Liver (tissue), 9 donors: Measurements from ENCODE around the gene DHRS9. TPM values are rescaled to one million over a fixed set of nuclear protein-coding genes. Genes with fewer than 3 reads are reported as not detected.

Experiments
- DNase-seq: peaks from one replicate; pipeline ENCODE4 v3.0.0-alpha.2; 2017; ENCODE audit warnings: low spot score
- H3K27ac ChIP-seq, 2 donors: one replicate each; pipeline ENCODE4 v1.7.0; 2013; ENCODE audit warnings: inconsistent platforms in 2 of 2, low read length in 2 of 2, control low read depth in 1 of 2, low read depth in 1 of 2, mild to moderate bottlenecking in 1 of 2
- H3K27me3 ChIP-seq, 4 donors: one replicate each; pipeline versions ENCODE4 v1.6.1 to v1.7.0; 2013; ENCODE audit warnings: low read length in 3 of 4, inconsistent platforms in 1 of 4, mild to moderate bottlenecking in 1 of 4, moderate library complexity in 1 of 4; ENCODE audit not compliant: control insufficient read depth in 4 of 4, insufficient read depth in 4 of 4
- H3K36me3 ChIP-seq, 4 donors: one replicate each; pipeline versions ENCODE4 v1.6.1 to v1.7.0; 2013; ENCODE audit warnings: low read length in 3 of 4, mild to moderate bottlenecking in 3 of 4, low read depth in 1 of 4, moderate library complexity in 1 of 4; ENCODE audit not compliant: control insufficient read depth in 4 of 4, insufficient read depth in 3 of 4
- H3K4me1 ChIP-seq, 4 donors: one replicate each; pipeline versions ENCODE4 v1.6.1 to v1.7.0; 2013; ENCODE audit warnings: low read length in 3 of 4, mild to moderate bottlenecking in 3 of 4, moderate library complexity in 1 of 4; ENCODE audit not compliant: control insufficient read depth in 4 of 4, insufficient read depth in 4 of 4
- H3K4me3 ChIP-seq, 3 donors: one replicate each; pipeline versions ENCODE4 v1.6.1 to v1.7.0; 2013; ENCODE audit warnings: low read length in 3 of 3, control low read depth in 1 of 3, low read depth in 1 of 3, mild to moderate bottlenecking in 1 of 3
- H3K9ac ChIP-seq, 2 donors: one replicate each; pipeline ENCODE4 v1.7.0; 2013; ENCODE audit warnings: low read length in 2 of 2, mild to moderate bottlenecking in 2 of 2, moderate library complexity in 2 of 2, control low read depth in 1 of 2, low read depth in 1 of 2
- H3K9me3 ChIP-seq, 4 donors: one replicate each; pipeline versions ENCODE4 v1.6.1 to v1.7.0; 2013; ENCODE audit warnings: low read length in 3 of 4; ENCODE audit not compliant: control insufficient read depth in 4 of 4
- ATF3 ChIP-seq: IDR thresholded peaks from 2 replicates; pipeline ENCODE4 v1.6.1; 2016; ENCODE audit warnings: antibody characterized with exemption
- CTCF ChIP-seq: fragments of 150-350 bp; IDR thresholded peaks from 2 replicates; pipeline ENCODE4 v1.5.1; 2017; ENCODE audit warnings: improper control_type of control experiment, low read depth, low read length; ENCODE audit not compliant: missing input control
- EGR1 ChIP-seq, 2 donors: IDR thresholded peaks; 2 replicates each; pipeline ENCODE4 v1.6.1; 2016 to 2018; ENCODE audit warnings: antibody characterized with exemption in 2 of 2, low read depth in 2 of 2
- FOXA1 ChIP-seq: IDR thresholded peaks from 2 replicates; pipeline ENCODE4 v1.6.1; 2016; ENCODE audit warnings: antibody characterized with exemption
- FOXA2 ChIP-seq: IDR thresholded peaks from 2 replicates; pipeline ENCODE4 v1.6.1; 2016; ENCODE audit warnings: antibody characterized with exemption
- GABPA ChIP-seq, 2 donors: IDR thresholded peaks in 1 of 2; conservative IDR thresholded peaks in 1 of 2; 2 replicates each; pipeline ENCODE4 v1.6.1; 2016; ENCODE audit warnings: antibody characterized with exemption in 2 of 2, mild to moderate bottlenecking in 1 of 2, moderate library complexity in 1 of 2
- HNF4A ChIP-seq, 2 donors: conservative IDR thresholded peaks; 2 replicates each; pipeline ENCODE4 v1.6.1; 2016; ENCODE audit warnings: antibody characterized with exemption in 2 of 2, mild to moderate bottlenecking in 2 of 2
- HNF4G ChIP-seq: IDR thresholded peaks from 2 replicates; pipeline ENCODE4 v1.6.1; 2016; ENCODE audit warnings: antibody characterized with exemption
- JUND ChIP-seq, 2 donors: IDR thresholded peaks; 2 replicates each; pipeline ENCODE4 v1.6.1; 2016; ENCODE audit warnings: antibody characterized with exemption in 2 of 2
- MAX ChIP-seq: IDR thresholded peaks from 2 replicates; pipeline ENCODE4 v1.6.1; 2016; ENCODE audit warnings: antibody characterized with exemption
- NR2F2 ChIP-seq: IDR thresholded peaks from 2 replicates; pipeline ENCODE4 v1.6.1; 2016; ENCODE audit warnings: antibody characterized with exemption
- RAD21 ChIP-seq, 2 donors: IDR thresholded peaks; 2 replicates each; pipeline ENCODE4 v1.6.1; 2016; ENCODE audit warnings: antibody characterized with exemption in 2 of 2, mild to moderate bottlenecking in 2 of 2
- REST ChIP-seq: IDR thresholded peaks from 2 replicates; pipeline ENCODE4 v1.6.1; 2016; ENCODE audit warnings: antibody characterized with exemption, mild to moderate bottlenecking
- RXRA ChIP-seq, 2 donors: IDR thresholded peaks; 2 replicates each; pipeline ENCODE4 v1.6.1; 2017 to 2018; ENCODE audit warnings: antibody characterized with exemption in 2 of 2, mild to moderate bottlenecking in 1 of 2
- SP1 ChIP-seq: IDR thresholded peaks from 2 replicates; pipeline ENCODE4 v1.6.1; 2018; ENCODE audit warnings: antibody characterized with exemption, mild to moderate bottlenecking
- TAF1 ChIP-seq: conservative IDR thresholded peaks from 2 replicates; pipeline ENCODE4 v1.6.1; 2016; ENCODE audit warnings: antibody characterized with exemption, mild to moderate bottlenecking
- YY1 ChIP-seq: IDR thresholded peaks from 2 replicates; pipeline ENCODE4 v1.6.1; 2016; ENCODE audit warnings: antibody characterized with exemption, mild to moderate bottlenecking
- ZBTB33 ChIP-seq: IDR thresholded peaks from 2 replicates; pipeline ENCODE4 v1.6.1; 2016; ENCODE audit warnings: antibody characterized with exemption
- WGBS: extraction: QIAGEN DNeasy Blood & Tissue Kit; methylation state at CpG from one replicate; pipeline ENCODE4 v1.1.7; 2013; 5-methylcytosine and 5-hydroxymethylcytosine counted together
- polyA plus RNA-seq, 2 donors: library from polyadenylated mRNA; stranded (reverse) in 1 of 2; unstranded in 1 of 2; fragments of 200-250 nt in 1 of 2; fragments of >200 nt in 1 of 2; fragmentation: Nextera tagmentation in 1 of 2; extraction: Ambion mirVana in 1 of 2; gene quantifications; one replicate each; pipeline versions ENCODE4 v1.2.1 to v1.2.3, GENCODE V29; 2013 to 2015
- total RNA-seq, 2 donors: library from RNA; depleted of rRNA; stranded (reverse); fragments of >200 nt; gene quantifications; one replicate each; pipeline ENCODE4 v1.2.3, GENCODE V29; 2014
- donor health status: healthy.
- donor health status: healthy.
- donor health status: healthy.
- donor health status: healthy.
- donor health status: healthy.

DHRS9 gene
- total and polyA plus RNA-seq, 4 donors = 0.25 to 0.93 (median 0.63) TPM

- H3K4me3 ChIP-seq = no peak overlapping the region
- no peak overlapping the region for H3K9ac ChIP-seq
- no peak for DNase-seq
- H3K36me3 ChIP-seq = no peaks in the 10 kb centered on the region
- no peaks in the 10 kb centered on the region for H3K9me3 ChIP-seq
- peak; percentile 36 to 83 for TF ChIP-seq RXRA (IDR thresholded peaks at IDR 0.05)
- TF ChIP-seq NR2F2 = no peak
- TF ChIP-seq TAF1 = no peak
- TF ChIP-seq RAD21 (IDR thresholded peaks at IDR 0.05) = peak in 1 of 2 donors; percentile 23
- TF ChIP-seq SP1 = peak; percentile 57
- peak; percentile 29 to 74 for TF ChIP-seq HNF4A (conservative IDR thresholded peaks at IDR 0.05)
- peak; percentile 18 for TF ChIP-seq ATF3
- 80% methylated on average over 2 of the region's 2 CpGs for WGBS
- H3K27ac ChIP-seq = no peak overlapping the region
- no peaks in the 10 kb centered on the region for H3K27me3 ChIP-seq
- H3K4me1 ChIP-seq = no peaks in the 10 kb centered on the region
Measured at GRCh38 chr2:169038338-169038757, 31.0 kb upstream of the DHRS9 start.

- TF ChIP-seq FOXA1 = no peak
- no peak for TF ChIP-seq TAF1
- no peak for TF ChIP-seq NR2F2
- TF ChIP-seq RXRA (IDR thresholded peaks at IDR 0.05) = no peak
- no peak for TF ChIP-seq SP1
- no peak for TF ChIP-seq ATF3
- no peak for TF ChIP-seq HNF4G
- Histone ChIP-seq H3K9me3 (no peaks in the 10 kb centered on the region), H3K9ac (no peak overlapping the region), H3K27me3 (no peaks in the 10 kb centered on the region), H3K27ac (no peak overlapping the region), H3K4me3 (no peak overlapping the region), H3K4me1 (no peaks in the 10 kb centered on the region), H3K36me3 (no peaks in the 10 kb centered on the region)
- WGBS = 84% methylated on average over 4 of the region's 4 CpGs
- DNase-seq = no peak
Measured at GRCh38 chr2:169039702-169040101, 29.7 kb upstream of the DHRS9 start.

- H3K9ac ChIP-seq = no peak overlapping the region
- H3K36me3 ChIP-seq = no peaks in the 10 kb centered on the region
- no peak for DNase-seq
- no peaks in the 10 kb centered on the region for H3K9me3 ChIP-seq
- H3K27ac ChIP-seq = no peak overlapping the region
- no peak overlapping the region for H3K4me3 ChIP-seq
- TF ChIP-seq YY1 (no peak), ATF3 (no peak), REST (no peak), MAX (no peak), TAF1 (no peak), JUND (IDR thresholded peaks at IDR 0.05) (no peak), HNF4A (conservative IDR thresholded peaks at IDR 0.05) (no peak), CTCF (no peak), FOXA2 (no peak), ZBTB33 (no peak), RAD21 (IDR thresholded peaks at IDR 0.05) (no peak), GABPA (IDR thresholded peaks at IDR 0.05 in 1 of 2, conservative IDR thresholded peaks at IDR 0.05 in 1 of 2) (no peak), EGR1 (IDR thresholded peaks at IDR 0.05; ENCODE audit: low read depth in 2 of 2) (no peak), SP1 (no peak), FOXA1 (no peak), HNF4G (no peak)
- H3K4me1 ChIP-seq = no peaks in the 10 kb centered on the region
- H3K27me3 ChIP-seq = no peaks in the 10 kb centered on the region
- WGBS = 70% methylated on average over 1 of the region's 1 CpG
Measured at GRCh38 chr2:169041594-169041993, 27.8 kb upstream of the DHRS9 start.
